GM12865 (cell line): ENCODE data around the gene FZD10.

Experiments used
- DNase-seq: peaks from one replicate; pipeline ENCODE4 v3.0.0; 2010; ENCODE audit warnings: low read depth
- H3K4me3 ChIP-seq: 2 replicates; pipeline ENCODE4 v1.5.1; 2011; ENCODE audit warnings: mild to moderate bottlenecking, low read depth, low read length, control low read depth
- TF ChIP-seq, protein P1 (sequence below): IDR thresholded peaks from 2 replicates; pipeline ENCODE4 v1.5.1; 2011; ENCODE audit warnings: low read length, control low read depth, low read depth, inconsistent platforms; ENCODE audit not compliant: insufficient read depth; ENCODE audit errors: missing control alignments

Gene FZD10, protein sequence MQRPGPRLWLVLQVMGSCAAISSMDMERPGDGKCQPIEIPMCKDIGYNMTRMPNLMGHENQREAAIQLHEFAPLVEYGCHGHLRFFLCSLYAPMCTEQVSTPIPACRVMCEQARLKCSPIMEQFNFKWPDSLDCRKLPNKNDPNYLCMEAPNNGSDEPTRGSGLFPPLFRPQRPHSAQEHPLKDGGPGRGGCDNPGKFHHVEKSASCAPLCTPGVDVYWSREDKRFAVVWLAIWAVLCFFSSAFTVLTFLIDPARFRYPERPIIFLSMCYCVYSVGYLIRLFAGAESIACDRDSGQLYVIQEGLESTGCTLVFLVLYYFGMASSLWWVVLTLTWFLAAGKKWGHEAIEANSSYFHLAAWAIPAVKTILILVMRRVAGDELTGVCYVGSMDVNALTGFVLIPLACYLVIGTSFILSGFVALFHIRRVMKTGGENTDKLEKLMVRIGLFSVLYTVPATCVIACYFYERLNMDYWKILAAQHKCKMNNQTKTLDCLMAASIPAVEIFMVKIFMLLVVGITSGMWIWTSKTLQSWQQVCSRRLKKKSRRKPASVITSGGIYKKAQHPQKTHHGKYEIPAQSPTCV

DNA sequence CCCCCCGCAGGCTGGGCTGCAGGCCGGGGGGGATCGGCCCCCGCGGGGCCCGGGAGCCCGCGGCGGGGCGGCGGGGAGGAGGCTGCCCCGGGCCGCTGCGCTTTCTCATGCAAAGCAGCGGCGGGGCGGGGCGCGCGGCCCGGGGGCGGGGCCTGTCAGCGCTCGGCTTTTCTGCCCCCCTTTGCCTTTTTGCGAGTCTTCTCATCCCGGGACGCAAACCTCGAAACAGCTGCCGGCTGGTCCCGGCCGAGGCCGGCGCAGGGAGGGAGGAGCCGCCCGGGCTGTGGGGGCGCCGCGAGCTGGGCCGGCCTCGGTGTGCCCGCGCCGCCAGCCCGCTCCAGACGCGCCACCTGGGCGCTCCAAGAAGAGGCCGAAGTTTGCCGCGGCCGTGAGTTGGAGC is at the start of gene FZD10:
FZD10 (plus strand) TSS at position 198 of the 400 bp plus-strand sequence. CDS start 479 bp downstream, outside the sequence.
- no peak within 1 kb of the TSS for H3K4me3 ChIP-seq
- DNase-seq = no peak
- TF ChIP-seq, protein P1, sequence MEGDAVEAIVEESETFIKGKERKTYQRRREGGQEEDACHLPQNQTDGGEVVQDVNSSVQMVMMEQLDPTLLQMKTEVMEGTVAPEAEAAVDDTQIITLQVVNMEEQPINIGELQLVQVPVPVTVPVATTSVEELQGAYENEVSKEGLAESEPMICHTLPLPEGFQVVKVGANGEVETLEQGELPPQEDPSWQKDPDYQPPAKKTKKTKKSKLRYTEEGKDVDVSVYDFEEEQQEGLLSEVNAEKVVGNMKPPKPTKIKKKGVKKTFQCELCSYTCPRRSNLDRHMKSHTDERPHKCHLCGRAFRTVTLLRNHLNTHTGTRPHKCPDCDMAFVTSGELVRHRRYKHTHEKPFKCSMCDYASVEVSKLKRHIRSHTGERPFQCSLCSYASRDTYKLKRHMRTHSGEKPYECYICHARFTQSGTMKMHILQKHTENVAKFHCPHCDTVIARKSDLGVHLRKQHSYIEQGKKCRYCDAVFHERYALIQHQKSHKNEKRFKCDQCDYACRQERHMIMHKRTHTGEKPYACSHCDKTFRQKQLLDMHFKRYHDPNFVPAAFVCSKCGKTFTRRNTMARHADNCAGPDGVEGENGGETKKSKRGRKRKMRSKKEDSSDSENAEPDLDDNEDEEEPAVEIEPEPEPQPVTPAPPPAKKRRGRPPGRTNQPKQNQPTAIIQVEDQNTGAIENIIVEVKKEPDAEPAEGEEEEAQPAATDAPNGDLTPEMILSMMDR = no peak

DNA sequence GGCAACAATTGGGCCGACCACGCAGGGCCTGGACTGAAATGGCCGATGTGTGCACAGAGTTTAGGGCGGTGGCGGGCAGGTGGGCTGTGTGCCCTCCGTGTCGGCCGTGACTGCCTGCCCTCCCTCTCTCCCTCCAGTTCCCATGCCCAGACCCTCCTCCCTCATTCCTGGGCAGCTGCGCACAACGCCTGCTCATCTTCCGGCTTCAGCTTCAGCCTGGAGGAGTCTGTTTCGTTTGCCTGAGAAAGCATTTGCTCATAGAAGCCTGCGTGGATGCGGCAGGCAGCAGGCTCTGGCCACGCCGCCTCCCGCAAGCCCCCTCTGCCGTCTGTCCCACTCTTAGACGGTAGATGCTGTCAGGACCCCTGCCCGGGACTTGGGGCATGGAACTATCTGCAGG is 47.3 kb upstream of the FZD10 start:
- TF ChIP-seq, protein P1 = no peak
- no peak for DNase-seq
- no peak overlapping the region for H3K4me3 ChIP-seq

DNA sequence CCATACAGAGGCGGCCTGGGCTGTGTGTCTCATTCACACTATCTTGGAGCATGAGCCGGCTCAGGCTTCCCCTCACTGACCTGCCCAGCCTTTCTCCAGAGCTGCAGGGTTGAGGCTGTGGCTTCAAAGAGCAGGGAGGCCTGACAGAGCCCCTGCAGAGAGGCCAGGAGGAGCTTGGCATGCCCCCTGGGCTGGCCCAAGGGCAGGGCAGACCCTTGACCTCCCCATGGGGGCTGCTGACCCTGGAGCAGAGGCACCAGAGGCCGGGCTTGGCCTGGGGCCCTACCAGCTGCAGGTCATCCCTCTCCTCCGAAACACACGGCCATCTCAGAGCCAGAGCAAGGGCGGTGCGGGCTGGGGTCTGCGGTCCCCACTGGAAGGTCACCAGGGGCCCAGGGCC is 46.6 kb upstream of the FZD10 start:
- no peak overlapping the region for H3K4me3 ChIP-seq
- TF ChIP-seq, protein P1 = no peak
- no peak for DNase-seq

DNA sequence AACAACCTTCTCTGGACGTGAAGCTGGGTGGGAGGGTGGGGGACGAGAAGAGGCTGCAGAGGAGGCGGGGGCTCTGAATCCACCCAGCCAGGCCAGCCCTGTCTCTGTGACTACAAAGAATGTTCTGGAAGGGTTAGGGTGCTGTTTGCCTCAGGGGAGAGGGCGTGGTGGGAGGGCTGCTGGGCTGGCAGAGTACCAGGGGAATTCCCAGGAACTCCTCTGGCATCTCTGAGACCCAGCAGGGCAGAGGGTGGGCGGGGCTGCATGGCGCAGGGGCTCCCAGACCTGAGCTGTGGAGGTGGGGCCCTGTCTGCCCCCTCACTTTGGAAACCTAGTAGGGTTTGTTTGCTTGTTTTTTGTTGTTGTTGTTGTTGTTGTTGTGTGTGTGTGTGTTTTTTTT is 45.5 kb upstream of the FZD10 start:
- TF ChIP-seq, protein P1 = no peak
- no peak for DNase-seq
- H3K4me3 ChIP-seq = no peak overlapping the region

DNA sequence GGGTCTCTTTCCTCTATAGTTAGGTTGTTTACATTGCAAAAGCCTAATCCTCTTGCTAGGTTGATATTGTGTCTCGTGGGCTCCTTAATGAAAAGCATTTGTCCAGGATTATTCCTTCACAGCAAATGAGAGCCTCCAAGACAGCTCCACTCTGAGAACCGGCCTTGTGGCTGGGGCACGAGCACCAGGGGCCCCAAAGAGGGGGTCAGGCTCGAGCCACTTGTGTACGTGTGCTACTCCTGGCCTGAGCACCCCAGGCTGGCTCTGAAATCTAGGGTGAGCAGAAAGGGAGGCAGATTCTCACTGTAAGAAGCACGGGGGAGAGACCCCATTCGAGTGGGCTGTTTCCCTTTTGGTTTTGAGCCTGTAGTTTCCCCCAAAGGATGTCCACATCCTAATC is 45.0 kb upstream of the FZD10 start:
- DNase-seq = no peak
- TF ChIP-seq, protein P1 = no peak
- H3K4me3 ChIP-seq = no peak overlapping the region

DNA sequence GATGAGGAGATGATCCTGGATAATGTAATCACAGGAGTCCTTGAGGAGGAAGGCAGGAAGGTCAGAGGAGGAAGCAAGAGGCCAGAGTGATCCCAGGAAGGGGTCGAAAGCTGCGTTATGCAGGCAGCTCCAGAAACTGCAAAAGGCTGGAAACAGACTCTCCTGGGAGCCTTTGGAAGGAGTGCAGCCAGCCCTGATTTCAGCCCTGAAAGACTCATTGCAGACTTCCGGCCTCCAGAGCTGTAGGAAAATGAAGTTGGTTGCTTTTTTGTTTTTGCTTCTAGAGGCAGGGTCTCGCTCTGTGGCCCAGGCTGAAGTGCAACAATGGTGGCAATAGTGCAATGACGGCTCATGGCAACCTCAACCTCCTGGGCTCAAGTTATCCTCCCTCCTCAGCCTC is 44.6 kb upstream of the FZD10 start:
- no peak overlapping the region for H3K4me3 ChIP-seq
- TF ChIP-seq, protein P1 = no peak
- no peak for DNase-seq
